Right lobe of liver (tissue), 4 donors: ENCODE results near the gene IQSEC3.

Experiments used
- CTCF ChIP-seq, 4 donors: fragments of 200-600 bp in 3 of 4; fragments of 450-650 bp in 1 of 4; IDR thresholded peaks; one replicate each; pipeline versions ENCODE4 v1.5.1 to v1.8.0; 2016 to 2022; ENCODE audit warnings: antibody characterized with exemption in 4 of 4, mild to moderate bottlenecking in 2 of 4
- POLR2A ChIP-seq: fragments of 450-650 bp; IDR thresholded peaks from one replicate; pipeline ENCODE4 v1.6.1; 2017; ENCODE audit warnings: antibody characterized with exemption, mild to moderate bottlenecking
- donor health status: DM: no; HTN: no; CAD: no.
- donor health status: DM: no; HTN: no; CAD: no.
- donor health status: DM: no; HTN: yes; CAD: no.

GRCh38 chr12:196436-196835 lies 129.9 kb downstream of the IQSEC3 start:
- TF ChIP-seq CTCF (IDR thresholded peaks at IDR 0.05) (no peak), POLR2A (no peak)
